Astrocyte (in vitro differentiated cells and primary cell): ENCODE results near the gene HMMR. TPM values are rescaled to one million over a fixed set of nuclear protein-coding genes. Genes with fewer than 3 reads are reported as not detected.

Source experiments
- DNase-seq: peaks from one replicate; pipeline ENCODE4 v3.0.0-alpha.2; 2010; ENCODE audit warnings: low read depth
- FAIRE-seq: peaks from 2 replicates; lab custom pipeline; 2011; peaks lifted over from hg19 to GRCh38; lab: Jason Lieb, UNC
- H2AFZ ChIP-seq: 2 replicates; pipeline ENCODE4 v1.6.0; 2012; ENCODE audit warnings: low read depth, low read length, inconsistent platforms
- H3K27ac ChIP-seq: 2 replicates; pipeline ENCODE4 v1.5.1; 2011; ENCODE audit warnings: low read depth, low read length, inconsistent platforms
- H3K27me3 ChIP-seq: 2 replicates; pipeline ENCODE4 v1.6.0; 2011; ENCODE audit warnings: low read length, inconsistent platforms; ENCODE audit not compliant: insufficient read depth
- H3K36me3 ChIP-seq: 2 replicates; pipeline ENCODE4 v1.5.1; 2011; ENCODE audit warnings: low read length, inconsistent platforms; ENCODE audit not compliant: insufficient read depth
- H3K4me1 ChIP-seq: 2 replicates; pipeline ENCODE4 v1.5.1; 2011; ENCODE audit warnings: low read length, inconsistent platforms; ENCODE audit not compliant: insufficient read depth
- H3K4me2 ChIP-seq: 2 replicates; pipeline ENCODE4 v1.6.0; 2012; ENCODE audit warnings: low read length, inconsistent platforms
- H3K4me3 ChIP-seq: 2 replicates; pipeline ENCODE4 v1.5.1; 2011; ENCODE audit warnings: low read depth, mild to moderate bottlenecking, low read length, inconsistent platforms; ENCODE audit not compliant: insufficient read depth
- H3K79me2 ChIP-seq: 2 replicates; pipeline ENCODE4 v1.6.0; 2012; ENCODE audit warnings: mild to moderate bottlenecking, low read length, inconsistent platforms; ENCODE audit not compliant: insufficient read depth
- H3K9ac ChIP-seq: 2 replicates; pipeline ENCODE4 v1.6.0; 2012; ENCODE audit warnings: mild to moderate bottlenecking, low read length, inconsistent platforms
- H3K9me3 ChIP-seq: 2 replicates; pipeline ENCODE4 v1.5.1; 2012; ENCODE audit warnings: low read depth, mild to moderate bottlenecking, low read length, inconsistent platforms; ENCODE audit not compliant: insufficient read depth
- H4K20me1 ChIP-seq: 2 replicates; pipeline ENCODE4 v1.6.0; 2012; ENCODE audit warnings: low read length, inconsistent platforms; ENCODE audit not compliant: insufficient read depth
- H3K27ac Mint-ChIP-seq: one replicate; pipeline ENCODE4 v1.8.0; 2021; ENCODE audit warnings: mild to moderate bottlenecking, mixed read lengths; ENCODE audit not compliant: unreplicated experiment
- H3K27me3 Mint-ChIP-seq: one replicate; pipeline ENCODE4 v1.8.0; 2021; ENCODE audit warnings: low read depth, mixed read lengths; ENCODE audit not compliant: unreplicated experiment
- H3K36me3 Mint-ChIP-seq: one replicate; pipeline ENCODE4 v1.8.0; 2021; ENCODE audit warnings: low read depth, mixed read lengths; ENCODE audit not compliant: unreplicated experiment
- H3K4me1 Mint-ChIP-seq: one replicate; pipeline ENCODE4 v1.8.0; 2021; ENCODE audit warnings: low read depth, mixed read lengths; ENCODE audit not compliant: unreplicated experiment
- H3K4me3 Mint-ChIP-seq: one replicate; pipeline ENCODE4 v1.8.0; 2021; ENCODE audit warnings: mild to moderate bottlenecking, moderate library complexity, mixed read lengths; ENCODE audit not compliant: unreplicated experiment
- H3K9me3 Mint-ChIP-seq: one replicate; pipeline ENCODE4 v1.8.0; 2021; ENCODE audit warnings: mild to moderate bottlenecking, mixed read lengths; ENCODE audit not compliant: unreplicated experiment
- EZH2 ChIP-seq: IDR thresholded peaks from 2 replicates; pipeline ENCODE4 v1.6.1; 2012; ENCODE audit warnings: mild to moderate bottlenecking, low read length, inconsistent platforms; ENCODE audit not compliant: insufficient read depth
- total RNA-seq: library from RNA; stranded (reverse); gene quantifications from 2 replicates; pipeline ENCODE4 v1.2.1, GENCODE V29; 2021
- TF ChIP-seq, protein P1 (sequence below): IDR thresholded peaks from 2 replicates; pipeline ENCODE4 v1.5.1; 2011; ENCODE audit warnings: low read depth, mild to moderate bottlenecking, inconsistent platforms, low read length, moderate library complexity; ENCODE audit not compliant: insufficient read depth

HMMR gene
- total RNA-seq, 1 donor from 2014 or later, result 4.0 TPM

GRCh38 chr5:163456029-163456589 lies 4.3 kb upstream of the HMMR start:
- Mint-ChIP-seq H3K4me3 (no peak overlapping the region), H3K9me3 (no peaks in the 10 kb centered on the region), H3K27ac (no peak overlapping the region), H3K36me3 (peaks cover 6% of the 10 kb centered on the region), H3K4me1 (no peaks in the 10 kb centered on the region), H3K27me3 (no peaks in the 10 kb centered on the region)
- H3K79me2 ChIP-seq, result peaks cover 24% of the 10 kb centered on the region
- no peaks in the 10 kb centered on the region for H3K36me3 ChIP-seq
- H3K27me3 ChIP-seq, result no peaks in the 10 kb centered on the region
- H4K20me1 ChIP-seq, result no peaks in the 10 kb centered on the region
- no peak for TF ChIP-seq EZH2
- TF ChIP-seq, protein P1, sequence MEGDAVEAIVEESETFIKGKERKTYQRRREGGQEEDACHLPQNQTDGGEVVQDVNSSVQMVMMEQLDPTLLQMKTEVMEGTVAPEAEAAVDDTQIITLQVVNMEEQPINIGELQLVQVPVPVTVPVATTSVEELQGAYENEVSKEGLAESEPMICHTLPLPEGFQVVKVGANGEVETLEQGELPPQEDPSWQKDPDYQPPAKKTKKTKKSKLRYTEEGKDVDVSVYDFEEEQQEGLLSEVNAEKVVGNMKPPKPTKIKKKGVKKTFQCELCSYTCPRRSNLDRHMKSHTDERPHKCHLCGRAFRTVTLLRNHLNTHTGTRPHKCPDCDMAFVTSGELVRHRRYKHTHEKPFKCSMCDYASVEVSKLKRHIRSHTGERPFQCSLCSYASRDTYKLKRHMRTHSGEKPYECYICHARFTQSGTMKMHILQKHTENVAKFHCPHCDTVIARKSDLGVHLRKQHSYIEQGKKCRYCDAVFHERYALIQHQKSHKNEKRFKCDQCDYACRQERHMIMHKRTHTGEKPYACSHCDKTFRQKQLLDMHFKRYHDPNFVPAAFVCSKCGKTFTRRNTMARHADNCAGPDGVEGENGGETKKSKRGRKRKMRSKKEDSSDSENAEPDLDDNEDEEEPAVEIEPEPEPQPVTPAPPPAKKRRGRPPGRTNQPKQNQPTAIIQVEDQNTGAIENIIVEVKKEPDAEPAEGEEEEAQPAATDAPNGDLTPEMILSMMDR, result no peak
- no peak overlapping the region for H3K27ac ChIP-seq
- FAIRE-seq, result no peak
- H3K4me3 ChIP-seq, result no peak overlapping the region
- DNase-seq, result no peak
- no peaks in the 10 kb centered on the region for H3K4me1 ChIP-seq
- no peak overlapping the region for H2AFZ ChIP-seq
- no peaks in the 10 kb centered on the region for H3K9me3 ChIP-seq
- no peak overlapping the region for H3K9ac ChIP-seq
- no peak overlapping the region for H3K4me2 ChIP-seq

- Mint-ChIP-seq H3K36me3 (peaks cover 2% of the 10 kb centered on the region), H3K4me1 (no peaks in the 10 kb centered on the region), H3K4me3 (no peak overlapping the region), H3K27me3 (no peaks in the 10 kb centered on the region), H3K9me3 (no peaks in the 10 kb centered on the region), H3K27ac (no peak overlapping the region)
- Histone ChIP-seq H3K4me3 (no peak overlapping the region), H3K4me2 (no peak overlapping the region), H2AFZ (no peak overlapping the region), H4K20me1 (no peaks in the 10 kb centered on the region), H3K27me3 (no peaks in the 10 kb centered on the region), H3K36me3 (no peaks in the 10 kb centered on the region), H3K27ac (no peak overlapping the region), H3K9ac (no peak overlapping the region), H3K79me2 (peaks cover 24% of the 10 kb centered on the region), H3K9me3 (no peaks in the 10 kb centered on the region), H3K4me1 (no peaks in the 10 kb centered on the region)
- FAIRE-seq (no peak), DNase-seq (no peak)
- TF ChIP-seq, protein P1, result no peak
- TF ChIP-seq EZH2, result no peak
These were observed 3.6 kb upstream of the HMMR start for GRCh38 chr5:163456840-163457239.

DNA sequence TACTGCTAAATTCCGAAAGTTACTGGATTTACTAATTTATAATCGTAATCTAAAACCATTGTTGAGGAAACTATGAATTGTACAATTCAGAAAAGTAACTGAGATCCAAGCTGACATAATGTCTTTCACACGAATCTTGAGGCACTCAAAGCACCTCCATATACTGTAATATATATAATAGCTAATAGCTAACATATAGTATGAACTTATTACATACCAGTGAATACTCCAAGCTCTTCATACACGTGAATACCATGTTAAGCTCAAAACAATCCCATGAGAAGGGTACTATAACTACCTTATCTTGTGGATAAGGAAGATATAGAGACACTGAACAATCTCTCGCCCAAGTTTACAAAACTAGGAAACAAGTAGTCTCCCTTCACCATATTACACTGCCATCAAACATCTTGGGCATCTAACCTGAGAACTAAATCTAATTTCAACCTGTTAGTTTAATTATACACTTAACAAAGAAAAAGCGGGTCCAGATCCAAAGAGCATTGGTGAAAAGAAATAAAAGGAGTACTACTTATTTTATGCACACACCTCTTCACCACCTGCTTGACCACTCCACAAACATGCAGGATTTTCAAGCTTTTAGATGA lies 1.6 kb upstream of the HMMR start:
- FAIRE-seq (no peak), DNase-seq (no peak)
- H3K9me3 Mint-ChIP-seq, result no peaks in the 10 kb centered on the region
- no peak overlapping the region for H2AFZ ChIP-seq
- no peak for TF ChIP-seq EZH2
- TF ChIP-seq, protein P1, result no peak
- H3K4me1 ChIP-seq, result peaks cover 6% of the 10 kb centered on the region
- H3K4me1 Mint-ChIP-seq, result no peaks in the 10 kb centered on the region
- H3K36me3 ChIP-seq, result no peaks in the 10 kb centered on the region
- H3K27me3 ChIP-seq, result no peaks in the 10 kb centered on the region
- peak overlapping the region; percentile 100 for H3K27ac ChIP-seq
- H3K79me2 ChIP-seq, result peaks cover 35% of the 10 kb centered on the region
- H3K36me3 Mint-ChIP-seq, result no peaks in the 10 kb centered on the region
- H3K27me3 Mint-ChIP-seq, result no peaks in the 10 kb centered on the region
- H4K20me1 ChIP-seq, result no peaks in the 10 kb centered on the region
- H3K9me3 ChIP-seq, result no peaks in the 10 kb centered on the region
- H3K9ac ChIP-seq, result peak overlapping the region; percentile 95
- peak overlapping the region; percentile 94 for H3K4me3 ChIP-seq
- H3K27ac Mint-ChIP-seq, result peak overlapping the region; percentile 97
- H3K4me3 Mint-ChIP-seq, result peak overlapping the region; percentile 94
- peak overlapping the region; percentile 84 for H3K4me2 ChIP-seq
